ENCODE measurements around the gene CDAN1.

DNA sequence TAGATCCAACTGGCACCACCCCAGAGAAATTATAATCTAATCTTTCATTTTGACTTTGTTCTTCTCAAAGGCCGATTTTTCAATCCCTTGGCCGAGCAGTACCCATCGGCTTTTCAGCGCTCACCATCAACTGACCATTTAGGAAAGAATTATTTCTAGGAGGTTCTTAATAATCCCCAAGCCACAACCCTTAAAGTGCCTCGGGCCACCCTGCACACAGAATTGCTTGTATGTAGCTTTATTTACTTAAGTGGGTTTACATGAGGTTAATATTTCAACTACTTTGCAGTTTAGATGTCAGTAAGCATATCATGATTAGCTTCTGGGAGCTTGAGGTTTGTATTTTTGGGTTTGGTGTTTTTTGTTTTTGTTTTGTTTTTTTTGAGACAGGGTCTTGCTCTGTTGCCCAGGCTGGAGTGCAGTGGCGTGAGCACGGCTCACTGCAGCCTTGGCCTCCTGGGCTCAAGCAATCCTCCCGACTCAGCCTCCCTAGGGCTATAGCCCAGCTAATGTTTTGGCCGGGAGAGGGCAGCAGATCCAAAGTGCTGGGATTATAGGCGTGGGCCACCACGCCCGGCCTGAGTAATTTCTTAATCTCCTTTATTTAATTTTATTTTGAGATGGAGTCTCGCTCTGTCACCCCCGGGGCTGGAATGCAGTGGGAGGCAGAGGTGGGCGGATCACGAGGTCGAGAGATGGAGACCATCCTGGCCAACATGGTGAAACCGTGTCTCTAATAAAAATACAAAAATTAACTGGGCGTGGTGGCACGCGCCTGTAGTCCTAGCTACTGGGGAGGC, 801 bp upstream of the CDAN1 start:
- TF ChIP-seq ZNF274 (IDR thresholded peaks at IDR 0.05; ENCODE audit: low read depth, low read length) = no peak
- TF ChIP-seq YY1 (IDR thresholded peaks at IDR 0.05; ENCODE audit: insufficient read depth, insufficient read length) = no peak

Measured in NT2/D1 (cell line).